Measurements from ENCODE around the gene OVOL1. TPM values are rescaled to one million over a fixed set of nuclear protein-coding genes. Genes with fewer than 3 reads are reported as not detected.
A peak's percentile ranks its signal among the peaks of the same experiment; 100 is the strongest.

OVOL1 gene
- total RNA-seq, 1 experiment from 2014 or later, result 10.5 TPM

DNA sequence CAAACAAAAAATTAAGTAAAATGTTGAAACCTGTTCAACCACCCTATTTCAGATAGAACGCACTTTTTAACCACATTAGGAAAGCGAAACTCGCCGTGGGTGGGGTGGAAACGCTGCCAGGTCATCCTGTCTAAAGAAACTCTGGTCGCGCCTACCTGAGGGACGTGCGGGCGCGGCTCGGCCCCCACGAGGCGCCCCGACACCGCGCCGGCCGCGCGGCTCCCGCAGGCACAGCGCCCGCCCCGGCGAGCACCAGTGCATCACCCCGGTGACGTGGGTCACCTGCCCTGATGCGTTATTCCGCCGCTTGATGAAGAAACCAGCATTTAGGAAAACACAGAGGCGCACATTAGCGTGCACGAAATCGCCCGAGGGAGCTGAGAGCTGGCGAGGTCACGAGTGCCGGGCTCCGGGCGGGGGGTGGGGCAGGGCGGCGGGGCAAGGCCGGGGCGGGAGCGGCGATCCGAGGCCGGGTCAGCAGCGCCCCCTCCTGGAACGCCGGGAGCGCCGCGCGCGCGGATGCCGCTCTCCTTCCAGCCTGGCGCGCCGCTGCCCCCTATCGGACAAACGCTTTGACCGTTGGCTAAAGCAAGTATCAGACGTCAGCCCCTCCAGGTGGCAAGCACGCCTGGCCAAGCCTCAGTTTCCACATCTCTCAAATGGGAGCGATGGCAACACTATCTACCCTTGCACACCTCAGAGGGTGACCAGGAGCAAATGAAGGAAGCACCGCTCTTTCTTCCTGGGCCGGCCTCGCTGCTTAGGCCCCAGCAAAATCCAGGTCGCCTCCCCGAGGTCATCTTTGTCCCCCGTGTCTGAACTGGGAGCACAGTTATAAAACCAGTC is 31.2 kb downstream of the OVOL1 start:
- Histone ChIP-seq H3K9me3 (ENCODE audit: insufficient read depth, low read depth) (no peaks in the 10 kb centered on the region), H3K79me2 (ENCODE audit: low read depth) (no peaks in the 10 kb centered on the region), H2AFZ (peak overlapping the region; percentile 84), H3K36me3 (ENCODE audit: low read depth) (no peaks in the 10 kb centered on the region), H3K4me1 (replicated peaks; ENCODE audit: insufficient read depth) (peaks cover 8% of the 10 kb centered on the region; the same call in 1 of the 2 replicates), H3K27ac (peak overlapping the region; percentile 55), H3K4me3 (peak overlapping the region; percentile 70), H3K9me2 (ENCODE audit: insufficient read depth) (no peaks in the 10 kb centered on the region), H3K27me3 (ENCODE audit: insufficient read depth, low read depth) (no peaks in the 10 kb centered on the region), H4K20me1 (ENCODE audit: insufficient read depth) (no peaks in the 10 kb centered on the region), H3K4me2 (peak overlapping the region; percentile 83), H3F3A (ENCODE audit: insufficient read depth, low read depth) (peaks cover 7% of the 10 kb centered on the region)
- CTCF ChIA-PET, result interaction anchor here (1.6 to 2.7 kb wide), 2 partner anchors 39 to 106 kb away, joined by 10 to 16 read pairs; partner anchors contain the start of gene KAT5
- intact Hi-C loops (cut with micrococcal nuclease; ENCODE audit: unreplicated experiment), result loop anchor here (1.0 to 5.0 kb wide), 5 partner anchors 38 to 181 kb away; partner anchors contain the start of genes AP5B1 and SIPA1
- BruUV-seq (replicated peaks), result no TSS peak
- POLR2A ChIA-PET (ENCODE audit: unreplicated experiment), result interaction anchor here (0.6 to 0.7 kb wide), 4 partner anchors 40 to 154 kb away, joined by 3 to 10 read pairs (median 8); no protein-coding TSS in a partner anchor
- TF ChIP-seq, protein P1, sequence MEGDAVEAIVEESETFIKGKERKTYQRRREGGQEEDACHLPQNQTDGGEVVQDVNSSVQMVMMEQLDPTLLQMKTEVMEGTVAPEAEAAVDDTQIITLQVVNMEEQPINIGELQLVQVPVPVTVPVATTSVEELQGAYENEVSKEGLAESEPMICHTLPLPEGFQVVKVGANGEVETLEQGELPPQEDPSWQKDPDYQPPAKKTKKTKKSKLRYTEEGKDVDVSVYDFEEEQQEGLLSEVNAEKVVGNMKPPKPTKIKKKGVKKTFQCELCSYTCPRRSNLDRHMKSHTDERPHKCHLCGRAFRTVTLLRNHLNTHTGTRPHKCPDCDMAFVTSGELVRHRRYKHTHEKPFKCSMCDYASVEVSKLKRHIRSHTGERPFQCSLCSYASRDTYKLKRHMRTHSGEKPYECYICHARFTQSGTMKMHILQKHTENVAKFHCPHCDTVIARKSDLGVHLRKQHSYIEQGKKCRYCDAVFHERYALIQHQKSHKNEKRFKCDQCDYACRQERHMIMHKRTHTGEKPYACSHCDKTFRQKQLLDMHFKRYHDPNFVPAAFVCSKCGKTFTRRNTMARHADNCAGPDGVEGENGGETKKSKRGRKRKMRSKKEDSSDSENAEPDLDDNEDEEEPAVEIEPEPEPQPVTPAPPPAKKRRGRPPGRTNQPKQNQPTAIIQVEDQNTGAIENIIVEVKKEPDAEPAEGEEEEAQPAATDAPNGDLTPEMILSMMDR (conservative IDR thresholded peaks at IDR 0.05), result peak; percentile 96
- no peak for TF ChIP-seq EZH2 (IDR thresholded peaks at IDR 0.05; ENCODE audit: low read depth)
- peak; percentile 71 to 95 for DNase-seq

DNA sequence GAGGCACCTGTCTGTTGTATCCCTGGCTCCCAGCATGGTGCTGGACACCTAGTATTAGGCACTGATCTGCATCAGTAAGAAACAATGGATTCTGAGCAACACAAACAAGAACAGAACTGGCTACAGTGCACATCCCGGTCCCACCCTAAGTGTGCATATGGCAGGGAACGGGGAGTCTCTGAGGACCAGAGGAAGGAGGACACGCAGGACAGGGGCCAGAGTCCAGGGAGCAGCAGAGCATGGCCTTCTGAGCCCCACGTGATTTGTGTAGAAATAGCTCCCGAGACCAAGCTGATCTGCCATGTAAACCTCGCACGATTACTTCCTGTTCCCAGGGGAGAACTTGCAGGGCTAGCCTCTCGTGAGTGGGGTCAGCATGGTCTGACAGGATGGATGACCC is 34.2 kb downstream of the OVOL1 start:
- CTCF ChIA-PET, result no interaction called here
- no peaks in the 10 kb centered on the region for H3K79me2 ChIP-seq (ENCODE audit: low read depth)
- no peaks in the 10 kb centered on the region for H4K20me1 ChIP-seq (ENCODE audit: insufficient read depth)
- intact Hi-C loops (cut with micrococcal nuclease; ENCODE audit: unreplicated experiment), result no loop called here
- H3K4me3 ChIP-seq, result no peak overlapping the region
- no peaks in the 10 kb centered on the region for H3K9me3 ChIP-seq (ENCODE audit: insufficient read depth, low read depth)
- no peak for TF ChIP-seq EZH2 (IDR thresholded peaks at IDR 0.05; ENCODE audit: low read depth)
- TF ChIP-seq, protein P1 (conservative IDR thresholded peaks at IDR 0.05), result no peak
- H3K9me2 ChIP-seq (ENCODE audit: insufficient read depth), result no peaks in the 10 kb centered on the region
- no peaks in the 10 kb centered on the region for H3K36me3 ChIP-seq (ENCODE audit: low read depth)
- no peaks in the 10 kb centered on the region for H3K27me3 ChIP-seq (ENCODE audit: insufficient read depth, low read depth)
- POLR2A ChIA-PET (ENCODE audit: unreplicated experiment), result no interaction called here
- no peak overlapping the region for H3K4me2 ChIP-seq
- no TSS peak for BruUV-seq (replicated peaks)
- H3F3A ChIP-seq (ENCODE audit: insufficient read depth, low read depth), result peaks cover 7% of the 10 kb centered on the region
- peaks cover 8% of the 10 kb centered on the region; the same call in 1 of the 2 replicates for H3K4me1 ChIP-seq (replicated peaks; ENCODE audit: insufficient read depth)
- no peak for DNase-seq
- H3K27ac ChIP-seq, result no peak overlapping the region
- no peak overlapping the region for H2AFZ ChIP-seq

DNA sequence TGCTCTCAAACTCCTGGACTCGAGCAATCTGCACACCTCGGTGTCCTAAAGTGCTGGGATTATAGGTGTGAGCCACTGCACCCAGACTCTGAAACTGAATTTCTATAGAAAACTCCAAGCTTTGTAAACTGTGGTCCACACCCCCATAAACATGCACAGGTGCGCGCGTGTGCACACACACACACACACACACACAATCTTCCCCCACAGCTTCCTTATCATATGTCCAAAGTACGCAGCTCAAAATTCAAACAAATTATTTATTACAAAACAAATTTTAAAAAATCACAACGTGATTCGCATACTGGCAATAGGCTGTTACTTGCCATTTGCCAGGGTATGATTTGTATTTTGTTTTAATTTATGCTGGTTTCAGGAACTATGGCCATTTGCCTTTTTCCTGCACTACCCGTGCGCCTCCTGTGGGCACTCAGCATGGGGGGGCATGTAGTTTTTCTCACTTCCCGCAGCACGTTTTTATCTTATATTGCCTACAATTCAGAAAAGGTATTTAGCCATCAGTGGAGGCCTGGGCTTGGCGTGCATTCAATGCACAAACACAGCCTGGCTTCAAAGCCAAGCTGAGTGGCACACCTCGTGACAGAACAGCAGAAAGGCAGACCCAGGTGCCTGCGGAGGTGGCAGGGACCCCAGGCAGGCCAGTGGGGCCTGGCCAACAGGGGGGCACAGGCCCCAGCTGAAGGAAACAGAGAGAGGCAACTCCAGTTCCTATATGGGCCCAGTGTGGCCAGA is 36.1 kb downstream of the OVOL1 start:
- Histone ChIP-seq H3K27ac (no peak overlapping the region), H3K79me2 (ENCODE audit: low read depth) (no peaks in the 10 kb centered on the region), H2AFZ (no peak overlapping the region), H3K9me2 (ENCODE audit: insufficient read depth) (no peaks in the 10 kb centered on the region), H4K20me1 (ENCODE audit: insufficient read depth) (no peaks in the 10 kb centered on the region), H3K36me3 (ENCODE audit: low read depth) (no peaks in the 10 kb centered on the region), H3F3A (ENCODE audit: insufficient read depth, low read depth) (no peaks in the 10 kb centered on the region), H3K4me2 (no peak overlapping the region), H3K4me1 (replicated peaks; ENCODE audit: insufficient read depth) (no peaks in the 10 kb centered on the region), H3K27me3 (ENCODE audit: insufficient read depth, low read depth) (no peaks in the 10 kb centered on the region), H3K9me3 (ENCODE audit: insufficient read depth, low read depth) (no peaks in the 10 kb centered on the region), H3K4me3 (no peak overlapping the region)
- ChIA-PET POLR2A (ENCODE audit: unreplicated experiment) (interaction anchor here (0.6 kb wide), 2 partner anchors 64 to 111 kb away, joined by 3 to 10 read pairs; no protein-coding TSS in a partner anchor), CTCF (interaction anchor here (0.7 kb wide), 2 partner anchors 47 to 710 kb away, joined by 6 to 10 read pairs; no protein-coding TSS in a partner anchor)
- TF ChIP-seq EZH2 (IDR thresholded peaks at IDR 0.05; ENCODE audit: low read depth), result no peak
- TF ChIP-seq, protein P1 (conservative IDR thresholded peaks at IDR 0.05), result no peak
- intact Hi-C loops (cut with micrococcal nuclease; ENCODE audit: unreplicated experiment), result no loop called here
- no peak for DNase-seq
- BruUV-seq (replicated peaks), result no TSS peak
